GM19455 (cell line): ENCODE results near the gene CEP97.

Experiments used
- ATAC-seq: cut with Tn5 transposase; IDR thresholded peaks from one replicate; pipeline ENCODE4 v1.9.1; 2021; ENCODE audit not compliant: unreplicated experiment

Gene CEP97

DNA sequence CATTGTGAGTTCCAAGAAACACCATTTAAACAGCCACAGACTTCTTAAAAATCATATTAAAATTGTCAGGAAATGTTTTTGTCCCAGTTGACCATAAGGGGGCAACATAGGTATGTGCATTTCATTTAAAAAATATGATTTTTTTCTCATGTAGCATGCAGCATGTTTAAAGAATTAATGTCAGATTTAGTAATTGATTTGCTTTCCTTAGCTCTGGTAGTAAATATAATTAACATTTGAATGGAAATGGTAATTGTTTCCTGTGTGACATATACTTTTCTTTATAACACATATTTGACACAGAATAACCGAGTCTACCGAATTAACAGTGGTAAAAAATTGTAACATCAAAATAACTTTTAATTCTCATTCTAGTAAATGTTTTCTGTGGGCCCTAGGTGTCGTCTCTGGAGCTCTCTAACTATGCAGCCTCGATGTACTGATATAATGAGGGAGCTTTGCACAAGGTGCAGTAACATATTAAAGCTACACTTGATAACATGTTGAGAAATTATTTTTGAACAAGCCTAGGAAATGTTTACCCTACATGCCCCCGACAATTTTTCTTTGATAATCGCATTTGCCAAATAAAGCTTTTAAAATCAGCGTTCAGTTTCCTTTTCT lies 89.5 kb downstream of the CEP97 start:
- no peak for ATAC-seq

DNA sequence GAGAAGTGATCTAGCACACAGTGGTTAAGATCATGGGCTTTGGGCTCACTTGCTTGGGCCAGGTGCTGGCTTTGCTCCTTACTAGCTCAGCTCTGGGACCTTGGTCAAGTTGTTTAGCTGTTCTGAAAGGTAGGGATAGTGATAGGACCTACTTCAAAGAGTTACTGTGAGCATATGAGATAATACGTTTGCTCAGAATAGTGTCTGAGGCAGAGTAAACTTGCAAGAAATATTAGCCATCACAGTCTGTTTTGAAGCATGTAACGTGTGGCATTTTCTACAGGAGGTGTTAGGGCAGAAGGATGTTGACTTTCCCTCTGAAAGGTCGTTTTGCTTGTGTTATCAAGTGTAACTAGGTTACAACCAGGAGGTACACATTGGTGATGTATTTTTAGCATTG lies 90.4 kb downstream of the CEP97 start:
- no peak for ATAC-seq

DNA sequence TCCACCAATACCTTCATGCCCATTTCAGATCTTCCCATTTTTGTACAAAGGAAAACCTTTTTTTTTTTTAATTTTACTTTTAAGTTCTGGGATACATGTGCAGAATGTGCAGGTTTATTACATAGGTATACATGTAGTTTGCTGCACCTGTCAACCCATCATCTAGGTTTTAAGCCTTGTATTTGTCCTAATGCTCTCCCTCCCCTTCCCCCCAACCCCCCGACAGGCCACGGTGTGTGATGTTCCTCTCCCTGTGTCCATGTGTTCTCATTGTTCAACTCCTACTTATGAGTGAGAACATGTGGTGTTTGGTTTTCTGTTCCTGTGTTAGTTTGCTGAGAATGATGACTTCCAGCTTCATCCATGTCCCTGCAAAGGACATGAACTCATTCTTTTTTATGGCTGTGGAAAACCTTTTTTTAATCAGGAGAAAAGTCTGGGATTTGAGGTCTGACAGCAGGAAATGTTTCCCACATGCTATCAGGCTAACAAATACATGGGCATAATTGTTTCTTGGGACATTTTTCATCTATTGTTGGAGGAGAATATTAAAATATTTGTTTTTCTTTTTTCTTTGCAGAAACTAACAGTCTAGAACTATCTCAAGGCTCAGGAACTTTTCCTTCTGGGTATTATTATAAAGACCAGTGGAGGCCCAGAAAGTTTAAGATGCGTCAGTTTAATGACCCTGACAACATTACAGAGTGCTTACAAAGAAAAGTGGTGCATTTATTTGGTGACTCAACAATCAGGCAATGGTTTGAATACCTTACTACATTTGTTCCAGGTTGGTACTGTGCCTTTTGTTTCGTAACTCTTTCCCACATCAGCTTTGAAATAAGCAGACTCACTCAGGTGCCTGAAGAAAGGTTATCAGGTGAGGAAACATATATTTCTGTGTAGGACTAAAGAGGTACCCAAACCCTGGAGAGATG lies 92.1 kb downstream of the CEP97 start:
- no peak for ATAC-seq

DNA sequence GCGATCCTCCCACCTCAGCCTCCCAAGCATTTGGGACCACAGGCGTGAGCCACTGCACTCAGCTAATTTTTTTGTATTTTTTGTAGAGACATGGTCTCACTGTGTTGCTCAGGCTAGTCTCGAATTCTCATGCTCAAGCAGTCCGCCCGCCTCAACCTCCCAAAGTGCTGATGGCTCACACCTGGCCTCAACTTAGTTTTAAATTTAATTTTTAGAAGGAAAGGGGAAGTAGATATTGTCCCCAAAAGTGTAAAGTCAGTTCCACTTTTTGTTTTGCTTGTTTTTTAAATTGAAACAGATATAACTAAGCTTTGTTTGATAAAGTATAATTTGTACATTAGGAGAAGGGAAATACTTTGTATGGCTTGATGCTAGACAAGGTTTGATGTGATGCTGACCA lies 93.6 kb downstream of the CEP97 start:
- no peak for ATAC-seq

DNA sequence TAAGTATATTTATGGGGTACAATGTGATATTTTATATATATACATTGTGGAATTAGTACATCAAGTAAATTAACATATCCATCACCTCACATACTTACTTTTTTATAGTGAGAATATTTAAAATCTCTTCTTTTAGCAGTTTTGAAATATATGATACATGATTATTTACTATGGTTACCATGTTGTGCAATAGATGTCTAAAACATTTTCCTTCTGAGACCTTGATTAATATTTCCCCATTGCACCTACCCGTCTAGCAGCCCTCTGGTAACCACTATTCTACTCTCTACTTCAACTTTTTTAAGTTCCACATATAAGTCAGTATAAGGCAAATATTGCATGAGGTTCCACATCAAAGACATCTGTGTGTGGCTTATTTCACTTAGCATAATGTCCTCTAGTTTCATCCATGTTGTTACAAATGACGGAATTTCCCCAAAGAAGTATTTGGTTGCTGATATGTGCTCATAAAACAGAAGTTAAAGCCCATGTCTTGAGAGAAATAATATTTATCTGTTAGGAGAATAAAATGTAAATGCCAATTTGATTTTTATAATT lies 95.3 kb downstream of the CEP97 start:
- no peak for ATAC-seq
